Dermis microvascular lymphatic vessel endothelial cell (primary cell): ENCODE results near the gene RSU1. TPM values are rescaled to one million over a fixed set of nuclear protein-coding genes. Genes with fewer than 3 reads are reported as not detected.

ENCODE experiments used
- DNase-seq, 2 donors: peaks; one replicate each; pipeline versions ENCODE4 v3.0.0 to v3.0.0-alpha.2; 2010; ENCODE audit warnings: low read depth in 2 of 2
- total RNA-seq: library from RNA; depleted of rRNA; stranded (reverse); fragments of >200 nt; gene quantifications from 2 replicates; pipeline ENCODE4 v1.2.1, GENCODE V29; 2014

RSU1 gene
- total RNA-seq, 1 donor from 2014 or later, result 42.9 TPM

DNA sequence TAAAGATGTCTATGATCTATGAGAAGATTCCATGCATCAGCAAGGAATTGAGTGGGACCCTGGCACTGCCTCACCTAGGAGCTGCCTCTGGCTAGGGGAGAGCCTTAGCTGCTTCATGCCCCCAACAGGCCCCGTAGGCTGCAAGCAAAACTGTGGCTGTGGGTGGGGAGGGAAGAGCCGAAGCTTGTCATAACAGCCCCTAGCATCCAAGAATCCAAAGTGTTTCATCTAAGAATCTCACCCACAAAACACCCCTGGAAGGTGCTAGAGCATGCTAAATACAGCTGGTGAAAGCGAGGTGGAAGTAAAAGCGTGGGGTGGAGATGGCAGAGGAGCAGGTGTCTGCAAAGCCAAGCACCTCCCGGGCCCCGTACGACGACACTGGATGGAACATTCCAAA is 208.0 kb downstream of the RSU1 start:
- no peak for DNase-seq

- DNase-seq, result no peak
These were observed 210.3 kb downstream of the RSU1 start for GRCh38 chr10:16606923-16607322.

DNA sequence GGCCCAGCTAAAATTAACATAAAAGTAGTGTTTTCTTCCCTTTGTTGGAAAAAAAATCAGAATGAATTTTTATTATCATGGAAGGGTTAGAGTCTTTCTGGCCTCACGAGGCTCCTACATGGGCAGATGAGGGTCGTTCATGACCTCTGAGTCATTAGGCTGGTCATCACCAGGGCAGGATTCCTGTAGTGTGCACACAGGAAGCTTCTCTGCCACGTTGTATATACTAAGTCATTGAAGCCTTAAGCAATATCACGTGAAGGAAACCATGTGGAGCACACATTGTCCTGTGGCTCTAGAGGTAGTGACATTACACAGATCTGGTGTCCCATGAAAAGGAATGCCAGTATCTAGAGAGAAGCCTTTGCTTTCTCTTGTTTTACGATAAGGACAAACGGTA is 210.8 kb downstream of the RSU1 start:
- no peak for DNase-seq

GRCh38 chr10:16603308-16603707 is 213.9 kb downstream of the RSU1 start:
- no peak for DNase-seq

DNA sequence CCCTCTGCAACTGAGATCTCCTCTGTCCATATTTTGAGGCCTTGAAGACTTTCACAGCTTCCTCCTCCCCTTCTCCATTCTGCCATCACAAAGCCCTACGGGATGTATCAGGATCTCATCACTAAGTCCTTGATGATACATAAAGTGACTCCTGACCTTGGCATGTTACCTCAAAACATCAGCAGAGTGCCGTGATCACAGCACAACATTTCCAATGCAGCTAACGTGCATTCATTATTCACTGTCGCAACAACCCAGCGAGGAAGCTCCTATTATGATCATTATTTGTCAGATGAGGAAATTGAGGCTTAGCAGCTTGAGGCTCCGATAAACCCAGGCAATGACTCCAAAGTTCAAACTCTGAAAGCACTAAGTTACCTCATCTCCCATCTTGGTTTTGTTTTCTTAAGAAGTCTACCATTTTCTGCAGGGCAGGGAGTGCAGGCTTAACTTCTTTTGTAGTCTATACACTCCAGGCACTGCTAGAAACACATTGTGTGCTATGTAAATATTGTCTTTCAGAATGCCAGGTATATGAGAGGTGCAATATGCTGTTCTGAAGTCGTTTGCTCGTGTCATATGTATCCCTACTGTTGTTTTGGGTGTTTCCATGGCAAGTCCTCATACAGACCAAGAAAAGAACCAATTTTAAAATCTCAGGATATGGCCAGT is 215.0 kb downstream of the RSU1 start:
- DNase-seq, result no peak

DNA sequence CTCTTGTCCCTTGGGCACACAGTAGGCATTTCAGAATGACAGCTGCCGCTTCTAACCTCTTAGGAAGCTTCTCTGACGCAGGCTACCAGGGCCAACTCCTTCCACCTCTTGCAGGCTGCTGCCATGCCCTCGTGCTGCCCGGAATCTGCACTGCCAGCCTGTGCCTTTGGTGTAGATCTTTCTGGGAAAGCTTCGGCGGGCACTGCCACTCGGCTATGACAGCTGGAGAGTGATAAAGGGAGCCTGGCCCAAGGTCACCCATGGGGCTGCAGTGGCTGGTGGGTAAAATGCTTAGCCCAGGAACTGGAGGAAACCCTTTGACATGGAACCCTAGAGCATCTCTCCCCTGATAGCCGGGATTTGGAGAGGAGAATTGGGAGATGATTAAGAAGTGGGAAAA is 217.6 kb downstream of the RSU1 start:
- DNase-seq, result no peak

DNA sequence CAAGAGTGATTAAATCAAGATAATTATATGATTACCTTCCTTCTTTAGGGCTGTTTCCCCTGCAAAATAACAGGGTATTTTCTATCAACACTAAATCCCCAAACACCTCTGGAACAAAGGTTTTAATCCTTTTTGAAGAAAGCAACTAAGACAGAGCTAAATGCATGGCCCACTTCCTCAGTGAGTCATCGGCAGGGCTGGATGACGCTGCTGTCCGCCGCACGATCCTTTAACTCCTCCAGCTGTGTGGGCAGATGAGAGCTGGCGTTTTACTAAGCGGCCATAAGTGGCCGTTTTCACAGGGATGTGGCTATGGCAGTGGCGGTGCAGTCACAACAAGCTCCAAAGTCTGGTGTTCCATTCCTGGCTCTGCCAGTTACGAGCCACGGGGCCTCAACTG is 219.6 kb downstream of the RSU1 start:
- peak in 1 of 2 donors; percentile 11 for DNase-seq

GRCh38 chr10:16592378-16592777 is 224.8 kb downstream of the RSU1 start:
- no peak for DNase-seq

- no peak for DNase-seq
These were observed 230.7 kb downstream of the RSU1 start for GRCh38 chr10:16586358-16587138.

- DNase-seq, result no peak
These were observed 232.1 kb downstream of the RSU1 start for GRCh38 chr10:16585103-16585502.

GRCh38 chr10:16583382-16583781 is 233.8 kb downstream of the RSU1 start:
- DNase-seq, result no peak

GRCh38 chr10:16581202-16581601 is 236.0 kb downstream of the RSU1 start:
- DNase-seq, result no peak

DNA sequence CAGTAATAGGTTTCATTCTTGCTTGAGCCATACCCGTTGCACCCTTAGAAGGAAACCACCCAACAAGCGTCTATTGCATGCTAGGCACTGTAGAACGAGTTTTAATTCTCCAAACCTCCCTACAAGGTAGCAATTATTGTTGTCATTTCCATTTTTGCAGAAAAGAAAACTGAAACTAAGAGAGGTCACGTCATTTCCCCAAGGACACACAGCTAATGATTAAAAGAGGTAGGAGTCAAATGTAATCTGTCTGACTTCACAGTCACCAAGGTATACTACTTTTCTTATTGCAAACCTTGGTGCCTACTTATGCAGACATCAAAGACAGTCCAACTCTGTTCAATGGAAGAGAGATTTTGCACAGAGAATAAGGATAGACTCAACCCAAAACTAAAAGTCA is 246.5 kb downstream of the RSU1 start:
- no peak for DNase-seq

- DNase-seq, result no peak
These were observed 250.9 kb downstream of the RSU1 start for GRCh38 chr10:16566202-16566805.

DNA sequence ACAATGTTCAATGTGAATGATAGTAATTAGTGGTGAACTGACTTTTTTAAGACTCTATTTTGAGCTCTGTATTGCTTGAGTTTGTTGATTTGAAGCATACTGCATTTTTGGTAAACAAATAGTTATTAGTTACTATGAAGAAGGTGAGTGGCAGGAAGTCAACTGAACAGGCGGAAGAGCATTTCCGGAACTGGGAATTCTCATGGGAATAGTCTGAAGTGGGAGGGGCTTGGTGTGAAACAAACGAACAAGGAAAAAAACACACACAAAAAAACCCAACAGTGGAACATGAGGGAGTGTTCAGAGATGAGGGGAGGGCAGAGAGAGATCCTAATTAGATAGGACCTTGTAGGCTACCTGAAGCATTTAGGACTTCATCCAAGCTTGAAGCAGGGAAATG is 251.6 kb downstream of the RSU1 start:
- DNase-seq, result peak; percentile 62 to 63

- no peak for DNase-seq
These were observed 254.3 kb downstream of the RSU1 start for GRCh38 chr10:16562891-16563290.

DNA sequence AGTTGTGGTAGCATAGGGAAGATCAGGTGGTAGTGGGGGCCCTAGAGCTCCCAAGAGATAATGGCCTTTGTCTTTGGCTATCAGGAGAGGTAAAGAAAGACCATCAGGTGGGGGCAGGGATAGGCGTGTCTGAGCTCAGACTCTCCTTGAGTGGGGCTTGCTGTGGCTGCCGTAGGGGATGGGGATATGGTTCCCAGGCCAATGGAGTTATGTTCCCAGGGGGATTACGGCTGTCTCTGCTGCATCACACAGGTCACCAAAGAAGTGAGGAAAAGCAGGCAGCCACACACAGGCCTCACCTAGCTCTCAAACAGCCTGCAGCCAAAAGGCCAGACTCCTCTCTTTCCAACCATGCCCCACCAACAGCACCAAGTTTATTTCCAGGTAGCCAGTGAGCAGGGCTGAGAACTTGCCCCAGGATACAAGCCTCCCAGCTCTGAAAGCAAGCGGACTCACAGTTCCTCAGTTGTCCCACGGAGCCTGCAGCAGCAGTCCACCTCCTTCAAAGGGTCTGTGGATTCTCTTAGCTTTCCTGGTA is 257.9 kb downstream of the RSU1 start:
- no peak for DNase-seq

- no peak for DNase-seq
These were observed 269.3 kb downstream of the RSU1 start for GRCh38 chr10:16547973-16548372.

DNA sequence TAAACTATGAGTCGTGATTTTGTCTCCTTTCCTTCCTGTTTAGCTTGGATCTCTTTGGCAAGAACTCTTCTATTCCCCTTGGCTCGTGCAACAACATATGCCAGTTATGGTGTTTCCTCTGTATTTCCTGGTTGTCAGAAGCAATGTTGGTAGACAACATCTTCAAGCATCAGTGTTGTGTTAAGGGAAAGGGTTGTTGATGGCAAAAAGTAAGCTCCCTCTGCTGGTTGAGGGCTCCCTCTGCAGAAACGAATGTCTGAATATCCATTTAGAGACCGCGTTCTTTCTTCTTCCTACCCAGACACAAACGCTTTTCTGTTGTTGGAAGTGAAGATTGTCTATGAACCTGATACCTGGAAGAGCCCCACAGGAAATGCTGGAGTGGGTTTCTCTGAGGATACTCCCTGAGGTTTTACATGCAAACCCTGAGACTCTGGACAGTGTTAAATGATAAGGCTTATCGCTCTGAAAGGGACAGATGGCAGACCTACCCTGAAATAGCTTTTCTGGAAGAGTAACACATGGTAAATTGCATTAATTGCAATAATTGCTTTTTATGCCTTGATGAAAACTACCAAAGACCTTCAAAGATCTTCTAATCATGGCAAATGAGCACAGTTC is 272.0 kb downstream of the RSU1 start:
- peak in 1 of 2 donors; percentile 48 for DNase-seq

DNA sequence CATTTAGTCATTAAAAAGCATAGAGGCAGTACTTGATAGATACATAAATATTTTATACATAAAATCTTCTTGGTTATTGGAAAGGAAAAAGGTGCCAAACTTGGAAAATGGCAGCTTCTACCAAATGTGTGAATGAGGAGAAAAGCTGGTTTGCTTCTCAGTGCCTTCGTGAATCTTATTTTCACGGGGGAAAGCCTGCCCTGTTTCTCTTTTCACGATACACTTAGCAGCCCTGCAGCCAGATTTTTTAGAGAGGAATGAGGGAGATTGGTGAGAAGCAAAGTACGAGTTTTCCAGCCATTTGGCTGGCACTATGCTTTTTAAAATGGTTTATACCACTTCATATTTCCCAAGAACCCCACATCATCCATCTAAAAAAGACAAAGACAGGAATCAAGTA is 272.6 kb downstream of the RSU1 start:
- no peak for DNase-seq

DNA sequence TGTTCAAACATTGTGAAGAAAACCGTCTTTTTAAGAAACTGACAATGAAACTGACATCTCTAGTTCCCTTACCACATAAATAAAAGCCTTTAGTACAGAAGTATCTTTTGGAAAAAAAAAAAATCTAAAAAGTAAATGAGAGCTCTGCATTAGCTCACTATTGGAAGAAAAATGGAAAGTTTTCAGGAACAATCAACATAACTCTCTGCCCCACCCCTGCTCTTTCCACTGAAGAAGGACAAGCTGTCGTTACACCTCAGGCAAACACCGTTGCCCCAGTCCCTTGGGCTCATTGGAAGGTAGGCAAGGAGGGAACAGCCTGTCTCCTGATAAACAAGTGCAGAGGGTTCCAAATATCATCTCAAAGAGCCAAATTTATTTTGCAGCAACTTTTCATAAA is 273.1 kb downstream of the RSU1 start:
- DNase-seq, result no peak
